ENCODE measurements around the gene BACH2. TPM values are rescaled to one million over a fixed set of nuclear protein-coding genes. Genes with fewer than 3 reads are reported as not detected.

The BACH2 gene
- total and polyA plus RNA-seq, 2 experiments from 2014 or later = 1.6 to 5.7 TPM

GRCh38 chr6:89944181-89944755, 352.4 kb downstream of the BACH2 start:
- no peaks in the 10 kb centered on the region for H4K20me1 ChIP-seq (replicated peaks; ENCODE audit: insufficient read depth)
- no peak overlapping the region for H3K27ac ChIP-seq (ENCODE audit: low read depth)
- no peaks in the 10 kb centered on the region for H3K4me1 ChIP-seq (ENCODE audit: insufficient read depth)
- Mint-ChIP-seq H3K27ac (no peak overlapping the region), H3K4me3 (no peak overlapping the region), H3K27me3 (ENCODE audit: insufficient read depth, low read depth, poor library complexity) (no peaks in the 10 kb centered on the region), H3K4me1 (peaks cover 7% of the 10 kb centered on the region; the same call in 2 of the 3 replicates), H3K9me3 (no peaks in the 10 kb centered on the region; the same call in 2 of the 3 replicates), H3K36me3 (ENCODE audit: low read depth) (no peaks in the 10 kb centered on the region)
- no peaks in the 10 kb centered on the region for H3K79me2 ChIP-seq (replicated peaks; ENCODE audit: insufficient read depth)
- TF ChIP-seq ZNF331 (CRISPR knock-in tag; IDR thresholded peaks at IDR 0.05; ENCODE audit: low read depth) (no peak), STAT1 (IDR thresholded peaks at IDR 0.05; ENCODE audit: unreplicated experiment) (no peak), CREB1 (CRISPR knock-in tag; IDR thresholded peaks at IDR 0.05; ENCODE audit: low read depth) (no peak), JUNB (IDR thresholded peaks at IDR 0.05; ENCODE audit: unreplicated experiment) (no peak), ZNF114 (CRISPR knock-in tag; IDR thresholded peaks at IDR 0.05) (no peak), NANOG (IDR thresholded peaks at IDR 0.05; ENCODE audit: borderline replicate concordance) (no peak), REST (IDR thresholded peaks at IDR 0.05; ENCODE audit: unreplicated experiment) (no peak), POLR2AphosphoS5 (IDR thresholded peaks at IDR 0.05; ENCODE audit: low read depth) (no peak), CTCF (conservative IDR thresholded peaks at IDR 0.05; ENCODE audit: low read depth in 2 of 2) (no peak), ZNF462 (CRISPR knock-in tag; IDR thresholded peaks at IDR 0.05) (no peak), EZH2 (IDR thresholded peaks at IDR 0.05; ENCODE audit: low read depth, unreplicated experiment) (no peak), ETS1 (IDR thresholded peaks at IDR 0.05) (no peak), EZH2phosphoT487 (IDR thresholded peaks at IDR 0.05; ENCODE audit: unreplicated experiment) (no peak)
- H3K27me3 ChIP-seq (ENCODE audit: insufficient read depth) = no peaks in the 10 kb centered on the region
- ATAC-seq = no peak
- DNase-seq (ENCODE audit: low spot score) = no peak
- no peak overlapping the region for H3K4me3 ChIP-seq
- no peaks in the 10 kb centered on the region for H3K36me3 ChIP-seq (ENCODE audit: insufficient read depth)
- H2AFZ ChIP-seq = no peak overlapping the region
- no peak overlapping the region for H3K4me2 ChIP-seq
- H3F3A ChIP-seq (replicated peaks; ENCODE audit: low read depth) = no peaks in the 10 kb centered on the region
- H3K9me2 ChIP-seq (ENCODE audit: insufficient read depth) = no peaks in the 10 kb centered on the region

Measured in GM23338 (cell line).